Right atrium auricular region (tissue), 2 donors: ENCODE results near the gene ME3. TPM values are rescaled to one million over a fixed set of nuclear protein-coding genes. Genes with fewer than 3 reads are reported as not detected.
A peak's percentile ranks its signal among the peaks of the same experiment; 100 is the strongest.
"Not testable (repeated sequence)": the region's sequence is repeated elsewhere in the genome, so short reads cannot be mapped to it uniquely, and the experiment has no call there.

ENCODE experiments used
- DNase-seq: peaks from one replicate; pipeline ENCODE4 v3.0.0-alpha.2; 2019; ENCODE audit warnings: low spot score
- H3K27ac ChIP-seq, 2 donors: fragments of 200-600 bp; sonication (generic); 1 replicate in 1 of 2; 2 replicates in 1 of 2; pipeline ENCODE4 v1.5.1; 2016 to 2019
- H3K27me3 ChIP-seq, 2 donors: fragments of 200-600 bp; sonication (generic); one replicate each; pipeline versions ENCODE4 v1.5.1 to v1.6.0; 2017 to 2019
- H3K36me3 ChIP-seq: fragments of 200-600 bp; sonication (generic); one replicate; pipeline ENCODE4 v1.5.1; 2016
- H3K4me1 ChIP-seq, 2 donors: fragments of 200-600 bp; sonication (generic); one replicate each; pipeline versions ENCODE4 v1.5.1 to v1.6.0; 2017 to 2019
- H3K4me3 ChIP-seq, 2 donors: fragments of 200-600 bp; sonication (generic); 1 replicate in 1 of 2; 2 replicates in 1 of 2; pipeline ENCODE4 v1.5.1; 2017 to 2019; ENCODE audit warnings: mild to moderate bottlenecking in 1 of 2, moderate library complexity in 1 of 2
- H3K9me3 ChIP-seq, 2 donors: fragments of 200-600 bp; sonication (generic); one replicate each; pipeline ENCODE4 v1.5.1; 2019
- CTCF ChIP-seq, 2 donors: fragments of 200-600 bp; sonication (generic); IDR thresholded peaks; one replicate each; pipeline ENCODE4 v1.5.1; 2019; ENCODE audit warnings: antibody characterized with exemption in 2 of 2
- total RNA-seq, 2 donors: library from RNA; depleted of rRNA; stranded (reverse); fragments of >200 nt; gene quantifications; one replicate each; pipeline ENCODE4 v1.1.0, GENCODE V29; 2016

Gene ME3
- total RNA-seq, 2 donors from 2014 or later, result 20.5 to 33.1 TPM

GRCh38 chr11:86440843-86441242, 231.6 kb downstream of the ME3 start:
- Histone ChIP-seq H3K4me3 (no peak overlapping the region), H3K9me3 (no peaks in the 10 kb centered on the region), H3K27ac (peak overlapping the region; percentile 50 to 56), H3K4me1 (peaks cover 0 to 4% of the 10 kb centered on the region in 2 donors), H3K36me3 (no peaks in the 10 kb centered on the region), H3K27me3 (no peaks in the 10 kb centered on the region)
- no peak for TF ChIP-seq CTCF (IDR thresholded peaks at IDR 0.05)
- DNase-seq, result no peak

- Histone ChIP-seq H3K27ac (peak overlapping the region; percentile 50 to 61), H3K36me3 (no peaks in the 10 kb centered on the region), H3K9me3 (no peaks in the 10 kb centered on the region), H3K4me1 (peaks cover 0 to 4% of the 10 kb centered on the region in 2 donors), H3K27me3 (no peaks in the 10 kb centered on the region), H3K4me3 (no peak overlapping the region)
- DNase-seq, result peak; percentile 77
- no peak for TF ChIP-seq CTCF (IDR thresholded peaks at IDR 0.05)
Measured at GRCh38 chr11:86440305-86440716, 232.1 kb downstream of the ME3 start.

- H3K4me1 ChIP-seq, result peaks cover 0 to 4% of the 10 kb centered on the region in 2 donors
- no peaks in the 10 kb centered on the region for H3K9me3 ChIP-seq
- no peaks in the 10 kb centered on the region for H3K27me3 ChIP-seq
- no peak overlapping the region for H3K27ac ChIP-seq
- TF ChIP-seq CTCF (IDR thresholded peaks at IDR 0.05), result no peak
- no peaks in the 10 kb centered on the region for H3K36me3 ChIP-seq
- H3K4me3 ChIP-seq, result no peak overlapping the region
- no peak for DNase-seq
Measured at GRCh38 chr11:86438685-86439084, 233.7 kb downstream of the ME3 start.

GRCh38 chr11:86435711-86436110, 236.7 kb downstream of the ME3 start:
- Histone ChIP-seq H3K9me3 (no peaks in the 10 kb centered on the region), H3K4me3 (no peak overlapping the region), H3K4me1 (no peaks in the 10 kb centered on the region), H3K27ac (no peak overlapping the region), H3K27me3 (no peaks in the 10 kb centered on the region), H3K36me3 (no peaks in the 10 kb centered on the region)
- TF ChIP-seq CTCF (IDR thresholded peaks at IDR 0.05), result no peak
- DNase-seq, result no peak

- not testable (repeated sequence) for H3K27me3 ChIP-seq, H3K36me3 ChIP-seq
Measured at GRCh38 chr11:86433361-86434095, 238.9 kb downstream of the ME3 start.

GRCh38 chr11:86431258-86431657, 241.2 kb downstream of the ME3 start:
- Histone ChIP-seq H3K4me1 (no peaks in the 10 kb centered on the region), H3K27ac (no peak overlapping the region), H3K27me3 (no peaks in the 10 kb centered on the region), H3K4me3 (no peak overlapping the region), H3K36me3 (no peaks in the 10 kb centered on the region), H3K9me3 (peaks cover 0 to 10% of the 10 kb centered on the region in 2 donors)
- TF ChIP-seq CTCF (IDR thresholded peaks at IDR 0.05), result no peak
- no peak for DNase-seq

More at GRCh38 chr11:86433361-86434095, 238.9 kb downstream of the ME3 start:
- not testable (repeated sequence) for H3K4me1 ChIP-seq, H3K4me3 ChIP-seq, H3K27ac ChIP-seq, H3K9me3 ChIP-seq, DNase-seq
